GM12892 (cell line): ENCODE results near the gene DNAJC17.

Experiments used
- POLR2A ChIP-seq: IDR thresholded peaks from 2 replicates; pipeline ENCODE4 v1.6.1; 2011; ENCODE audit warnings: low read depth, low read length, control low read depth
- POLR2AphosphoS5 ChIP-seq: IDR thresholded peaks from 2 replicates; pipeline ENCODE4 v1.6.1; 2011; ENCODE audit warnings: low read depth, low read length, control low read depth

GRCh38 chr15:40829115-40829514, 21.8 kb upstream of the DNAJC17 start:
- TF ChIP-seq POLR2A (no peak), POLR2AphosphoS5 (no peak)
